Endothelial cell of umbilical vein (primary cell): Measurements from ENCODE around the gene SNX10. TPM values are rescaled to one million over a fixed set of nuclear protein-coding genes. Genes with fewer than 3 reads are reported as not detected.

Experiments
- BruUV-seq: library from RNA; stranded (reverse); fragments of 400-500 nt; replicated peaks from 2 replicates; lab custom pipeline; 2021; lab: Mats Ljungman, UMichigan
- CTCF ChIA-PET: fragments of 300-600, 350-600 bp; sonication (Branson Sonifier 250); formaldehyde crosslinking; loops from one replicate; lab custom pipeline; 2021; ENCODE audit warnings: antibody characterized with exemption, inconsistent platforms; lab: Charles Lee
- POLR2A ChIA-PET: fragments of 300-600, 350-600 bp; sonication (Branson Sonifier 250); formaldehyde crosslinking; loops from one replicate; lab custom pipeline; 2021; ENCODE audit warnings: antibody characterized with exemption, inconsistent platforms; lab: Charles Lee
- DNase-seq: peaks from one replicate; pipeline ENCODE4 v3.0.0-alpha.2; 2011; ENCODE audit warnings: low read depth, low spot score
- FAIRE-seq: peaks from 2 replicates; lab custom pipeline; 2011; peaks lifted over from hg19 to GRCh38; lab: Jason Lieb, UNC
- H2AFZ ChIP-seq: 2 replicates; pipeline ENCODE4 v1.6.0; 2012; ENCODE audit warnings: low read depth, low read length, control low read depth, inconsistent platforms
- H3K27ac ChIP-seq: 2 replicates; pipeline ENCODE4 v1.5.1; 2011; ENCODE audit warnings: low read depth, mild to moderate bottlenecking, control low read depth, low read length, moderate library complexity; ENCODE audit not compliant: insufficient read depth
- H3K27me3 ChIP-seq, 2 experiments: 2 replicates each; pipeline versions ENCODE4 v1.6.0 to v1.6.1; 2011; ENCODE audit warnings: low read length in 2 of 2, mixed read lengths in 1 of 2; ENCODE audit not compliant: control insufficient read depth in 2 of 2, insufficient read depth in 2 of 2
- H3K36me3 ChIP-seq, 2 experiments: 2 replicates in 1 of 2; 3 replicates in 1 of 2; pipeline ENCODE4 v1.5.1; 2011; ENCODE audit warnings: low read length in 2 of 2, mild to moderate bottlenecking in 1 of 2, moderate library complexity in 1 of 2; ENCODE audit not compliant: control insufficient read depth in 2 of 2, insufficient read depth in 2 of 2; ENCODE audit errors: extremely low read depth in 1 of 2
- H3K4me1 ChIP-seq: 3 replicates; pipeline ENCODE4 v1.5.1; 2011; ENCODE audit warnings: mild to moderate bottlenecking, low read length; ENCODE audit not compliant: control insufficient read depth, insufficient read depth; ENCODE audit errors: extremely low read depth
- H3K4me2 ChIP-seq: 2 replicates; pipeline ENCODE4 v1.6.1; 2011; ENCODE audit warnings: low read length, control low read depth, mixed read lengths; ENCODE audit not compliant: insufficient read depth
- H3K4me3 ChIP-seq, 3 experiments: fragments of 200-600 bp in 1 of 3; sonication (generic), shearing (Covaris generic) in 1 of 3; replicated peaks in 1 of 3; 2 replicates each; pipeline ENCODE4 v1.5.1; 2011 to 2016; ENCODE audit warnings: control low read depth in 3 of 3, low read length in 3 of 3, mild to moderate bottlenecking in 2 of 3, inconsistent platforms in 1 of 3, low read depth in 1 of 3, moderate library complexity in 1 of 3; ENCODE audit not compliant: insufficient read depth in 1 of 3
- H3K79me2 ChIP-seq: 2 replicates; pipeline ENCODE4 v1.6.0; 2012; ENCODE audit warnings: low read length, inconsistent platforms; ENCODE audit not compliant: control insufficient read depth, insufficient read depth
- H3K9ac ChIP-seq: replicated peaks from 2 replicates; pipeline ENCODE3; 2011; ENCODE audit warnings: low read length, control low read depth; ENCODE audit not compliant: insufficient read depth; ENCODE audit errors: extremely low read depth
- H3K9me1 ChIP-seq: replicated peaks from 3 replicates; pipeline ENCODE4 v1.6.0; 2011; ENCODE audit warnings: mild to moderate bottlenecking, low read length; ENCODE audit not compliant: control insufficient read depth, insufficient read depth; ENCODE audit errors: extremely low read depth
- H3K9me3 ChIP-seq: replicated peaks from 2 replicates; pipeline ENCODE4 v1.5.1; 2012; ENCODE audit warnings: low read length, inconsistent platforms; ENCODE audit not compliant: control insufficient read depth, insufficient read depth
- H4K20me1 ChIP-seq: replicated peaks from 2 replicates; pipeline ENCODE3; 2011; ENCODE audit warnings: mild to moderate bottlenecking, low read length; ENCODE audit not compliant: control insufficient read depth, insufficient read depth; ENCODE audit errors: extremely low read depth
- CTCF ChIP-seq, 2 donors: IDR thresholded peaks; 1 replicate in 1 of 2; 2 replicates in 1 of 2; pipeline ENCODE4 v1.5.1; 2011; ENCODE audit warnings: low read length in 2 of 2, mild to moderate bottlenecking in 2 of 2, moderate library complexity in 2 of 2, control low read depth in 1 of 2, inconsistent platforms in 1 of 2, low read depth in 1 of 2; ENCODE audit not compliant: insufficient read depth in 1 of 2; ENCODE audit errors: extremely low read depth in 1 of 2
- EZH2 ChIP-seq: IDR thresholded peaks from 2 replicates; pipeline ENCODE4 v1.6.1; 2012; ENCODE audit warnings: borderline replicate concordance, low read depth, mild to moderate bottlenecking, moderate library complexity, low read length, inconsistent platforms; ENCODE audit not compliant: severe bottlenecking
- FOS ChIP-seq: IDR thresholded peaks from 2 replicates; pipeline ENCODE4 v1.6.1; 2011; ENCODE audit warnings: mild to moderate bottlenecking, low read length, moderate library complexity, borderline replicate concordance; ENCODE audit not compliant: insufficient read depth
- GATA2 ChIP-seq: IDR thresholded peaks from 2 replicates; pipeline ENCODE4 v1.7.0; 2011; ENCODE audit warnings: low read depth, mild to moderate bottlenecking, moderate library complexity, mixed read lengths, low read length; ENCODE audit not compliant: insufficient read length, insufficient read depth
- JUN ChIP-seq: IDR thresholded peaks from 2 replicates; pipeline ENCODE4 v1.6.1; 2011; ENCODE audit warnings: borderline replicate concordance, low read depth; ENCODE audit not compliant: insufficient read length, insufficient read depth
- MAX ChIP-seq: IDR thresholded peaks from 2 replicates; pipeline ENCODE4 v1.6.1; 2011; ENCODE audit not compliant: insufficient read depth, insufficient read length
- MYC ChIP-seq: IDR thresholded peaks from one replicate; pipeline ENCODE4 v1.6.1; 2011; ENCODE audit warnings: mild to moderate bottlenecking, low read depth, low read length
- POLR2A ChIP-seq: IDR thresholded peaks from 2 replicates; pipeline ENCODE4 v1.6.1; 2012; ENCODE audit warnings: low read depth, mild to moderate bottlenecking, control low read depth, low read length
- POLR2AphosphoS5 ChIP-seq: IDR thresholded peaks from 2 replicates; pipeline ENCODE4 v1.6.1; 2012; ENCODE audit warnings: low read depth, mild to moderate bottlenecking, control low read depth, low read length, moderate library complexity; ENCODE audit not compliant: insufficient read depth
- dilution Hi-C: fragments of 300-500 bp; cut with MboI; formaldehyde crosslinking; loops from one replicate; pipeline ENCODE4 v1.15.0; 2019; ENCODE audit warnings: low sequenced_read_pairs; ENCODE audit not compliant: extremely low pct_ligation_motif_present
- intact Hi-C: fragments of 100-400 bp; cut with micrococcal nuclease; formaldehyde crosslinking; loops from one replicate; pipeline ENCODE4 v1.10.0; 2022
- polyA plus RNA-seq, 4 experiments: library from polyadenylated mRNA; depleted of rRNA in 3 of 4; stranded (reverse) in 3 of 4; unstranded in 1 of 4; fragments of >200 nt; gene quantifications; 2 replicates each; pipeline versions ENCODE4 v1.2.1 to v1.2.3, GENCODE V29; 2011 to 2012; ENCODE audit warnings: missing spikeins in 1 of 4
- total RNA-seq: library from RNA; stranded (reverse); gene quantifications from 2 replicates; pipeline ENCODE4 v1.2.3, GENCODE V29; 2021

Gene SNX10
- total and polyA plus RNA-seq, 2 donors (not counting 3 experiments of a cell fraction or from before 2014, with no cell fraction given) = 0.25 to 0.80 TPM

- no peaks in the 10 kb centered on the region for H4K20me1 ChIP-seq
- TF ChIP-seq GATA2 (no peak), JUN (no peak), FOS (no peak), EZH2 (no peak), POLR2AphosphoS5 (no peak), CTCF (IDR thresholded peaks at IDR 0.05; ENCODE audit: extremely low read depth in 1 of 2, insufficient read depth in 1 of 2, low read depth in 1 of 2, low read length in 2 of 2) (no peak), MYC (no peak), MAX (no peak), POLR2A (no peak)
- no TSS peak for BruUV-seq
- POLR2A ChIA-PET = no interaction called here
- no peak overlapping the region for H3K4me2 ChIP-seq
- H3K9ac ChIP-seq = no peak overlapping the region
- no peaks in the 10 kb centered on the region for H3K9me1 ChIP-seq
- CTCF ChIA-PET = no interaction called here
- H2AFZ ChIP-seq = no peak overlapping the region
- no peaks in the 10 kb centered on the region for H3K9me3 ChIP-seq
- dilution Hi-C loops = no loop called here
- DNase-seq = no peak
- no peaks in the 10 kb centered on the region for H3K27me3 ChIP-seq
- H3K4me3 ChIP-seq = no peak overlapping the region
- no peaks in the 10 kb centered on the region for H3K79me2 ChIP-seq
- intact Hi-C loops = no loop called here
- H3K27ac ChIP-seq = no peak overlapping the region
- H3K36me3 ChIP-seq = no peaks in the 10 kb centered on the region
- no peaks in the 10 kb centered on the region for H3K4me1 ChIP-seq
- no peak for FAIRE-seq
Observed at GRCh38 chr7:26406433-26406832, 114.8 kb downstream of the SNX10 start.
